IMR-90 (cell line): Measurements from ENCODE around the gene SEMA5A. TPM values are rescaled to one million over a fixed set of nuclear protein-coding genes. Genes with fewer than 3 reads are reported as not detected.

Experiments
- ATAC-seq: fragments of 200-7000 bp; cut with Tn5 transposase; 2 replicates; pipeline ENCODE4 v1.9.1; 2020; ENCODE audit warnings: low read depth, mild to moderate bottlenecking, moderate library complexity
- BruUV-seq: library from RNA; stranded (reverse); fragments of 400-500 nt; replicated peaks from 2 replicates; lab custom pipeline; 2021; lab: Mats Ljungman, UMichigan
- CTCF ChIA-PET: fragments of 300-600 bp; formaldehyde crosslinking; extraction: SDS; loops from one replicate; lab custom pipeline; 2021; ENCODE audit warnings: antibody characterized with exemption; lab: Yijun Ruan, JAX
- POLR2A ChIA-PET: fragments of 300-600 bp; sonication (Branson Sonifier 250); formaldehyde crosslinking; loops from one replicate; lab custom pipeline; 2022; ENCODE audit warnings: antibody characterized with exemption; ENCODE audit not compliant: unreplicated experiment; lab: Charles Lee
- DNase-seq: peaks from one replicate; pipeline ENCODE4 v3.0.0; 2013
- H2AFZ ChIP-seq: replicated peaks from 2 replicates; pipeline ENCODE3; 2013; ENCODE audit warnings: low read length, mild to moderate bottlenecking; ENCODE audit not compliant: poor library complexity
- H2AK5ac ChIP-seq: 2 replicates; pipeline ENCODE4 v1.6.1; 2013; ENCODE audit warnings: low read depth, low read length, inconsistent platforms
- H2AK9ac ChIP-seq: replicated peaks from 2 replicates; pipeline ENCODE3; 2013; ENCODE audit warnings: mild to moderate bottlenecking, low read depth, low read length, moderate library complexity; ENCODE audit not compliant: poor library complexity
- H2BK120ac ChIP-seq: 2 replicates; pipeline ENCODE4 v1.6.1; 2013; ENCODE audit warnings: low read depth, low read length, inconsistent platforms
- H2BK15ac ChIP-seq: 3 replicates; pipeline ENCODE4 v1.6.1; 2013; ENCODE audit warnings: low read depth, low read length, inconsistent platforms
- H2BK20ac ChIP-seq: 2 replicates; pipeline ENCODE4 v1.6.1; 2013; ENCODE audit warnings: low read depth, mild to moderate bottlenecking, inconsistent platforms, low read length, moderate library complexity
- H2BK5ac ChIP-seq: 2 replicates; pipeline ENCODE4 v1.6.1; 2013; ENCODE audit warnings: mild to moderate bottlenecking, low read depth, low read length, inconsistent platforms; ENCODE audit not compliant: poor library complexity, severe bottlenecking
- H3K14ac ChIP-seq: replicated peaks from 2 replicates; pipeline ENCODE4 v1.6.1; 2013; ENCODE audit warnings: low read depth, low read length, inconsistent platforms
- H3K18ac ChIP-seq: 2 replicates; pipeline ENCODE4 v1.6.1; 2013; ENCODE audit warnings: low read depth, low read length, control low read depth
- H3K23ac ChIP-seq: 2 replicates; pipeline ENCODE4 v1.6.1; 2013; ENCODE audit warnings: low read depth, low read length, inconsistent platforms
- H3K27ac ChIP-seq: 2 replicates; pipeline ENCODE4 v1.5.1; 2013; ENCODE audit warnings: mild to moderate bottlenecking, control low read depth, low read length; ENCODE audit not compliant: insufficient read depth
- H3K27me3 ChIP-seq: 2 replicates; pipeline ENCODE4 v1.6.1; 2013; ENCODE audit warnings: low read length; ENCODE audit not compliant: control insufficient read depth, insufficient read depth
- H3K36me3 ChIP-seq: 2 replicates; pipeline ENCODE4 v1.6.1; 2013; ENCODE audit warnings: low read length, mixed read lengths; ENCODE audit not compliant: control insufficient read depth, insufficient read depth
- H3K4ac ChIP-seq: 2 replicates; pipeline ENCODE4 v1.6.1; 2013; ENCODE audit warnings: low read depth, low read length, inconsistent platforms
- H3K4me1 ChIP-seq: 2 replicates; pipeline ENCODE4 v1.6.1; 2013; ENCODE audit warnings: low read length, mixed read lengths; ENCODE audit not compliant: control insufficient read depth, insufficient read depth
- H3K4me2 ChIP-seq: 2 replicates; pipeline ENCODE4 v1.6.1; 2013; ENCODE audit warnings: low read depth, mild to moderate bottlenecking, control low read depth, low read length, moderate library complexity
- H3K4me3 ChIP-seq: 2 replicates; pipeline ENCODE4 v1.5.1; 2013; ENCODE audit warnings: low read depth, mild to moderate bottlenecking, control low read depth, low read length, moderate library complexity; ENCODE audit not compliant: insufficient read depth
- H3K56ac ChIP-seq: 2 replicates; pipeline ENCODE4 v1.6.1; 2013; ENCODE audit warnings: low read length, inconsistent platforms; ENCODE audit not compliant: insufficient read depth; ENCODE audit errors: extremely low read depth
- H3K79me1 ChIP-seq, 2 experiments: 2 replicates each; pipeline ENCODE4 v1.6.1; 2013; ENCODE audit warnings: low read length in 2 of 2, inconsistent platforms in 1 of 2, low read depth in 1 of 2
- H3K9ac ChIP-seq: 2 replicates; pipeline ENCODE4 v1.6.1; 2013; ENCODE audit warnings: low read depth, low read length, control low read depth
- H3K9me1 ChIP-seq: 2 replicates; pipeline ENCODE4 v1.6.1; 2013; ENCODE audit warnings: low read length, inconsistent platforms; ENCODE audit not compliant: insufficient read depth
- H3K9me3 ChIP-seq: 2 replicates; pipeline ENCODE4 v1.6.1; 2013; ENCODE audit warnings: low read length; ENCODE audit not compliant: control insufficient read depth, insufficient read depth
- H4K20me1 ChIP-seq: 2 replicates; pipeline ENCODE4 v1.6.1; 2013; ENCODE audit warnings: low read length, inconsistent platforms; ENCODE audit not compliant: insufficient read depth
- H4K5ac ChIP-seq: 2 replicates; pipeline ENCODE4 v1.6.1; 2013; ENCODE audit warnings: mild to moderate bottlenecking, low read depth, low read length, control low read depth
- H4K8ac ChIP-seq, 2 experiments: 2 replicates each; pipeline ENCODE4 v1.6.1; 2013; ENCODE audit warnings: low read depth in 2 of 2, low read length in 2 of 2, control low read depth in 1 of 2, inconsistent platforms in 1 of 2
- H4K91ac ChIP-seq: 2 replicates; pipeline ENCODE4 v1.6.1; 2013; ENCODE audit warnings: low read depth, low read length, inconsistent platforms; ENCODE audit not compliant: insufficient read depth
- CEBPB ChIP-seq: IDR thresholded peaks from 2 replicates; pipeline ENCODE4 v1.6.1; 2012; ENCODE audit warnings: low read depth, low read length, improper control_type of control experiment
- CHD1 ChIP-seq: IDR thresholded peaks from 2 replicates; pipeline ENCODE4 v1.6.1; 2012; ENCODE audit warnings: low read depth, low read length, improper control_type of control experiment
- CTCF ChIP-seq: conservative IDR thresholded peaks from 2 replicates; pipeline ENCODE4 v1.5.1; 2012; ENCODE audit warnings: mild to moderate bottlenecking, low read depth, low read length, improper control_type of control experiment
- ELK1 ChIP-seq: fragments of 150-350 bp; IDR thresholded peaks from 2 replicates; pipeline ENCODE4 v1.6.1; 2016; ENCODE audit warnings: low read depth, mild to moderate bottlenecking, low read length, moderate library complexity, borderline replicate concordance
- MAFK ChIP-seq: IDR thresholded peaks from 2 replicates; pipeline ENCODE4 v1.6.1; 2012; ENCODE audit warnings: low read depth, low read length, improper control_type of control experiment
- MAZ ChIP-seq: IDR thresholded peaks from 2 replicates; pipeline ENCODE4 v1.6.1; 2012; ENCODE audit warnings: low read depth, mild to moderate bottlenecking, low read length, improper control_type of control experiment, moderate library complexity, borderline replicate concordance
- RAD21 ChIP-seq: IDR thresholded peaks from 2 replicates; pipeline ENCODE4 v1.6.1; 2012; ENCODE audit warnings: low read length, improper control_type of control experiment
- RFX5 ChIP-seq: IDR thresholded peaks from 2 replicates; pipeline ENCODE4 v1.8.0; 2012; ENCODE audit warnings: low read depth, mild to moderate bottlenecking, low read length, moderate library complexity
- whole genome bisulfite sequencing, 2 experiments: methylation state at CpG; one replicate each; pipeline versions ENCODE4 v1.1.5 to v1.1.7; 2013; ENCODE audit warnings: missing lambda C conversion rate in 2 of 2; ENCODE audit not compliant: insufficient read length in 1 of 2; ENCODE audit errors: extremely low coverage in 2 of 2; 5-methylcytosine and 5-hydroxymethylcytosine counted together
- dilution Hi-C: fragments of 300-500 bp; cut with HindIII; formaldehyde crosslinking; loops from one replicate; pipeline ENCODE4 v1.14.3; 2018; ENCODE audit warnings: low sequenced_read_pairs; ENCODE audit not compliant: unreplicated experiment
- in situ Hi-C: fragments of 300-500 bp; cut with MboI; formaldehyde crosslinking; loops from 3 replicates; pipeline ENCODE4 v1.14.3; 2019; ENCODE audit warnings: low sequenced_read_pairs, inconsistent platforms, mixed read lengths
- intact Hi-C: fragments of 100-400 bp; cut with micrococcal nuclease; formaldehyde crosslinking; loops from 2 replicates; pipeline ENCODE4 v1.10.0; 2022
- polyA plus RNA-seq, 3 experiments: library from polyadenylated mRNA; depleted of rRNA; stranded (reverse); fragments of >200 nt; gene quantifications; 2 replicates each; pipeline ENCODE4 v1.2.3, GENCODE V29; 2012; ENCODE audit warnings: low replicate concordance in 1 of 3
- total RNA-seq: library from RNA; depleted of rRNA; stranded (reverse); fragments of >200 nt; gene quantifications from 2 replicates; pipeline ENCODE4 v1.2.3, GENCODE V29; 2012
- TF ChIP-seq, protein P1 (sequence below): fragments of 150-350 bp; IDR thresholded peaks from 2 replicates; pipeline ENCODE4 v1.6.1; 2017; ENCODE audit warnings: mild to moderate bottlenecking, antibody characterized with exemption, low read length, low read depth

The SEMA5A gene
- total and polyA plus RNA-seq, 2 of the 4 experiments (the other 2 are of a cell fraction) = 8.2 to 9.9 TPM

DNA sequence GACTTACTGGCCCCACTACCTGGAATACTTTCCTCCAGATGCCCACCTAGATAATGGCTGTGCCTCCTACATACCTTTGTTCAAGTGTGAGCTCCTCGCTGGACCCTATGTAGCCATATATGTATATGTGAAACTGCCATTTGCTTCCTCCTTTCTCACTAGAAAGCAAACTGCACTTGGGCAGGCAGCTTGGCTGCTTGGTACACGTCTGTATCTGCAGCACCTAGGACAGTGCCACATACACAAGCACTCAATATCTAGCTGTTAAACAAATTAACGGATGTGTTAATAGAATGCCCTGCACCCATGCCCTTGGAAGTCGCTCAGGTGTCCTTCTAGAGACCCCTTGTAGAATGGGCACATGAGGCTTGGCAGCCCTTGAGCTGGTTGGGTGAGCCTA, 301.5 kb downstream of the SEMA5A start:
- H3K27ac ChIP-seq = no peak overlapping the region
- TF ChIP-seq, protein P1, sequence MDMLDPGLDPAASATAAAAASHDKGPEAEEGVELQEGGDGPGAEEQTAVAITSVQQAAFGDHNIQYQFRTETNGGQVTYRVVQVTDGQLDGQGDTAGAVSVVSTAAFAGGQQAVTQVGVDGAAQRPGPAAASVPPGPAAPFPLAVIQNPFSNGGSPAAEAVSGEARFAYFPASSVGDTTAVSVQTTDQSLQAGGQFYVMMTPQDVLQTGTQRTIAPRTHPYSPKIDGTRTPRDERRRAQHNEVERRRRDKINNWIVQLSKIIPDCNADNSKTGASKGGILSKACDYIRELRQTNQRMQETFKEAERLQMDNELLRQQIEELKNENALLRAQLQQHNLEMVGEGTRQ = no peak
- TF ChIP-seq CEBPB (no peak), CTCF (no peak), CHD1 (no peak), MAFK (no peak), ELK1 (no peak), MAZ (no peak), RFX5 (no peak), RAD21 (no peak)
- no peak overlapping the region for H2BK20ac ChIP-seq
- ChIA-PET CTCF (no interaction called here), POLR2A (no interaction called here)
- H3K36me3 ChIP-seq = no peaks in the 10 kb centered on the region
- no peaks in the 10 kb centered on the region for H3K9me3 ChIP-seq
- DNase-seq (no peak), ATAC-seq (no peak)
- no peak overlapping the region for H3K4me3 ChIP-seq
- peaks cover 0 to 11% of the 10 kb centered on the region in 2 experiments; a peak in 2 of 4 replicates for H3K79me1 ChIP-seq
- H2AK5ac ChIP-seq = no peak overlapping the region
- no peak overlapping the region for H3K14ac ChIP-seq
- H3K4ac ChIP-seq = no peak overlapping the region
- dilution Hi-C loops = no loop called here
- no peak overlapping the region for H4K8ac ChIP-seq
- intact Hi-C loops = no loop called here
- H2BK15ac ChIP-seq = no peak overlapping the region
- no peaks in the 10 kb centered on the region for H4K20me1 ChIP-seq
- no peak overlapping the region for H3K56ac ChIP-seq
- no peak overlapping the region for H2BK5ac ChIP-seq
- no peak overlapping the region for H2AK9ac ChIP-seq
- in situ Hi-C loops = no loop called here
- no peak overlapping the region for H3K9ac ChIP-seq
- H4K91ac ChIP-seq = no peak overlapping the region
- no peak overlapping the region for H4K5ac ChIP-seq
- H2BK120ac ChIP-seq = no peak overlapping the region
- 100% methylated on average over 1 of the region's 4 CpGs; no CpG with 5 or more reads in 1 of the 2 experiments for WGBS, 2 experiments
- H3K23ac ChIP-seq = no peak overlapping the region
- H2AFZ ChIP-seq = no peak overlapping the region
- no peak overlapping the region for H3K4me2 ChIP-seq
- H3K4me1 ChIP-seq = no peaks in the 10 kb centered on the region; the same call in 1 of the 2 replicates
- no TSS peak for BruUV-seq
- H3K27me3 ChIP-seq = no peaks in the 10 kb centered on the region
- H3K9me1 ChIP-seq = no peaks in the 10 kb centered on the region; the same call in 1 of the 2 replicates
- H3K18ac ChIP-seq = no peak overlapping the region
